ENCODE measurements around the gene TBRG1. TPM values are rescaled to one million over a fixed set of nuclear protein-coding genes. Genes with fewer than 3 reads are reported as not detected.

Gene TBRG1
- polyA plus RNA-seq, 2 of the 4 experiments (the other 2 are of a cell fraction) = 13.6 to 29.2 TPM

DNA sequence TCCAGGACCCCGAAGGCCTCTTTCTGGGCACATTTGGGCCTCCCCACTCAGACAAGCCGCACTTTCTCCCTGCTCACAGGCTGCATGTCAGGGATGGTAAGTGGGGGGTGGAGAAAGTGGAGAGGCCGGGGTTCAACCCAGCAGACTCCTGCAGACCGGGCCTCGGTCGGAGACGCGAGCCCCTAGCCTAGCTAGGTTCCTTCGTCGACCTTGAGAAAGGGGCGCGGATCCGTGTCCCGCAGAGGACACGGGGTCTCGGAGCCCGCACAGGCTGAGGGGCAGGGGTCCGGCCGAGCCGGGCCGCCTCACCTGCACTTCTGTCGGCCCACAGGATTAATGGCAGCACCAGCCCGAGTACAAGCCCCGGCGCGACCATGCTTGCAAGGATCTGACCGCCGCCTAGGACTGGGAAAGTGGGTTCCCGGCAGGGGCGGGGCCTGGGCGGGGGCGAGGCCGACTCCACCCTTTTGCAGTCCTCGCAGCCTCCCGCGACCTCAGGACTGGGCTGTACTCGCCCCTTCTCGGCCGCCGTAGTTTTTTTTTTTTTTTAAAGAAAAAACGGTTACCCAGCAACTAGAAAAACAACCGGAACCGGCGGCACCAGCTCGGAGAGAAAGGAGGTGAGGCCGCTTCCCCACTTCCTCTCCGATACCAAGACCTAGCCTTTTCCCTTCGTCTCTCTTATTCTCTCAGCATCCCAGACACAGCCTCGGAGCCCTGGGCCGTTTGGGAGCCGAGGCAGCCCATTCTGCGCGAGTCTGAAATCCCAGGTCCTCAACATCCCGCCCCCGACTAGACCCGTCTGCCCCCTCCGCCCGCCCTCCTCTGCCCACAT is 50.9 kb downstream of the TBRG1 start, which contains the start of the genes SIAE and SPA17 (continued):
- TF ChIP-seq PHF8 (IDR thresholded peaks at IDR 0.05; ENCODE audit: borderline replicate concordance, low read depth) = peak; percentile 18; the same call in 1 of the 2 replicates
- TF ChIP-seq, protein P1, sequence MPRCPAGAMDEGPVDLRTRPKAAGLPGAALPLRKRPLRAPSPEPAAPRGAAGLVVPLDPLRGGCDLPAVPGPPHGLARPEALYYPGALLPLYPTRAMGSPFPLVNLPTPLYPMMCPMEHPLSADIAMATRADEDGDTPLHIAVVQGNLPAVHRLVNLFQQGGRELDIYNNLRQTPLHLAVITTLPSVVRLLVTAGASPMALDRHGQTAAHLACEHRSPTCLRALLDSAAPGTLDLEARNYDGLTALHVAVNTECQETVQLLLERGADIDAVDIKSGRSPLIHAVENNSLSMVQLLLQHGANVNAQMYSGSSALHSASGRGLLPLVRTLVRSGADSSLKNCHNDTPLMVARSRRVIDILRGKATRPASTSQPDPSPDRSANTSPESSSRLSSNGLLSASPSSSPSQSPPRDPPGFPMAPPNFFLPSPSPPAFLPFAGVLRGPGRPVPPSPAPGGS (IDR thresholded peaks at IDR 0.05) = 0 out of 3 replicates have a peak, but pooled peaks have one; percentile 58
- TF ChIP-seq MAZ (IDR thresholded peaks at IDR 0.05; ENCODE audit: borderline replicate concordance, low read depth, low read length) = no peak

DNA sequence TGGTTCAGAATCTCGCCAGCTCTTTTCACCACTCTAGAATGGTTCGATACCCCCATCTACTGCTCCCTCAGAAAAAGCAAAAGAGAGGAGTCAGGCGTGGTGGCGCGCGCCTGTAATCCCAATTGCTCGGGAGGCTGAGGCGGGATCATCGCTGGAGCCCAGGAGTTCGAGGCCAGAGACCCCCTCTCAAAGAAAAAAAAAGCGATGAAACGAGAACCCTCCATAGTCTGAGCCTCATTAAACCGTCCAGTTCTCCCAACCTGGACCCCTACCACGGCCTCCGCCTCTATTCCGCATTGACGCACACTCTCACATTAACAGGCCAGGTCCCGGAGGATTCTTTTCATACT is 51.5 kb downstream of the TBRG1 start:
- ATAC-seq = peak; percentile 7 to 11; a peak in 3 of 6 replicates
- WGBS (ENCODE audit: missing lambda C conversion rate) = 2% methylated on average over 11 of the region's 18 CpGs
- ChIA-PET CTCF (interaction anchor here (1.2 to 2.1 kb wide), 2 partner anchors 72 to 89 kb away, joined by 3 to 8 read pairs; no protein-coding TSS in a partner anchor), POLR2A (interaction anchor here (0.6 to 1.4 kb wide), 5 partner anchors 9 to 163 kb away, joined by 3 to 8 read pairs (median 4); partner anchors contain the start of gene TBRG1)
- H3K4me3 ChIP-seq = peak overlapping the region; percentile 67
- peak overlapping the region; percentile 73 to 98 for H3K27ac ChIP-seq
- H3K4me2 ChIP-seq = peak overlapping the region; percentile 71
- peak in 1 of 2 experiments; percentile 8 for DNase-seq (ENCODE audit: low read depth in 1 of 2, low spot score in 1 of 2)
- H3K4me1 ChIP-seq = 0 out of 3 replicates have a peak, but pooled peaks cover 3% of the 10 kb centered on the region
- no peaks in the 10 kb centered on the region for H3K9me3 ChIP-seq
- FAIRE-seq = no peak
- TF ChIP-seq HEYL (CRISPR knock-in tag; IDR thresholded peaks at IDR 0.05) (no peak), HOXA7 (CRISPR knock-in tag; IDR thresholded peaks at IDR 0.05) (no peak), SMC3 (IDR thresholded peaks at IDR 0.05) (no peak), RFX5 (IDR thresholded peaks at IDR 0.05) (no peak), HOXB5 (CRISPR knock-in tag; IDR thresholded peaks at IDR 0.05) (no peak), KDM5A (IDR thresholded peaks at IDR 0.05) (no peak), TFCP2L1 (CRISPR knock-in tag; IDR thresholded peaks at IDR 0.05) (no peak)
- TF ChIP-seq, protein P2, sequence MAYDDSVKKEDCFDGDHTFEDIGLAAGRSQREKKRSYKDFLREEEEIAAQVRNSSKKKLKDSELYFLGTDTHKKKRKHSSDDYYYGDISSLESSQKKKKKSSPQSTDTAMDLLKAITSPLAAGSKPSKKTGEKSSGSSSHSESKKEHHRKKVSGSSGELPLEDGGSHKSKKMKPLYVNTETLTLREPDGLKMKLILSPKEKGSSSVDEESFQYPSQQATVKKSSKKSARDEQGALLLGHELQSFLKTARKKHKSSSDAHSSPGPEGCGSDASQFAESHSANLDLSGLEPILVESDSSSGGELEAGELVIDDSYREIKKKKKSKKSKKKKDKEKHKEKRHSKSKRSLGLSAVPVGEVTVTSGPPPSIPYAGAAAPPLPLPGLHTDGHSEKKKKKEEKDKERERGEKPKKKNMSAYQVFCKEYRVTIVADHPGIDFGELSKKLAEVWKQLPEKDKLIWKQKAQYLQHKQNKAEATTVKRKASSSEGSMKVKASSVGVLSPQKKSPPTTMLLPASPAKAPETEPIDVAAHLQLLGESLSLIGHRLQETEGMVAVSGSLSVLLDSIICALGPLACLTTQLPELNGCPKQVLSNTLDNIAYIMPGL (CRISPR knock-in tag; IDR thresholded peaks at IDR 0.05; ENCODE audit: borderline replicate concordance) = no peak

DNA sequence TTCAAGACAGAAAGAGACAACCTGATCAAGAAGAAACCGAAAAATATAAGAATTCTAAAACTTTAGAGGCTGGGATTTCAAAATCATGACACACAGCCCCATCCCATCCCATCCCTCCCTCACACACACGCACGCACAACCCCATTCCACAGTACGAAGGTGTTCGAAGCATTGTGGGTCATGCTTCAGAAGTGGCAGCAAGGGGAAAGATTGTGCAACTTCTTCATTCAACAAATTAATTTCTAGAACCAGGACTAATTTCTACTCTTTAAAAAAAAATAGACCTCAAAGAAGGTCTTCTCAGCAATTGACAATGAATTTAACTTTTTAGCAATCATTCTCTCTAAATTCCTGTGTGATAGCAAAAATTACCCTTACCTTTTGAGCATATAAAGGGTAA is 51.9 kb downstream of the TBRG1 start:
- peak in 1 of 2 experiments; percentile 5 for DNase-seq (ENCODE audit: low read depth in 1 of 2, low spot score in 1 of 2)
- TF ChIP-seq, protein P3, sequence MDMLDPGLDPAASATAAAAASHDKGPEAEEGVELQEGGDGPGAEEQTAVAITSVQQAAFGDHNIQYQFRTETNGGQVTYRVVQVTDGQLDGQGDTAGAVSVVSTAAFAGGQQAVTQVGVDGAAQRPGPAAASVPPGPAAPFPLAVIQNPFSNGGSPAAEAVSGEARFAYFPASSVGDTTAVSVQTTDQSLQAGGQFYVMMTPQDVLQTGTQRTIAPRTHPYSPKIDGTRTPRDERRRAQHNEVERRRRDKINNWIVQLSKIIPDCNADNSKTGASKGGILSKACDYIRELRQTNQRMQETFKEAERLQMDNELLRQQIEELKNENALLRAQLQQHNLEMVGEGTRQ (IDR thresholded peaks at IDR 0.05) = no peak
- TF ChIP-seq FOSL2 (IDR thresholded peaks at IDR 0.05) (no peak), FOSL2 (CRISPR knock-in tag; IDR thresholded peaks at IDR 0.05) (no peak), BHLHE40 (IDR thresholded peaks at IDR 0.05; ENCODE audit: low read depth, low read length) (no peak), SMC3 (IDR thresholded peaks at IDR 0.05) (no peak), TFCP2L1 (CRISPR knock-in tag; IDR thresholded peaks at IDR 0.05) (no peak)
- TF ChIP-seq, protein P4, sequence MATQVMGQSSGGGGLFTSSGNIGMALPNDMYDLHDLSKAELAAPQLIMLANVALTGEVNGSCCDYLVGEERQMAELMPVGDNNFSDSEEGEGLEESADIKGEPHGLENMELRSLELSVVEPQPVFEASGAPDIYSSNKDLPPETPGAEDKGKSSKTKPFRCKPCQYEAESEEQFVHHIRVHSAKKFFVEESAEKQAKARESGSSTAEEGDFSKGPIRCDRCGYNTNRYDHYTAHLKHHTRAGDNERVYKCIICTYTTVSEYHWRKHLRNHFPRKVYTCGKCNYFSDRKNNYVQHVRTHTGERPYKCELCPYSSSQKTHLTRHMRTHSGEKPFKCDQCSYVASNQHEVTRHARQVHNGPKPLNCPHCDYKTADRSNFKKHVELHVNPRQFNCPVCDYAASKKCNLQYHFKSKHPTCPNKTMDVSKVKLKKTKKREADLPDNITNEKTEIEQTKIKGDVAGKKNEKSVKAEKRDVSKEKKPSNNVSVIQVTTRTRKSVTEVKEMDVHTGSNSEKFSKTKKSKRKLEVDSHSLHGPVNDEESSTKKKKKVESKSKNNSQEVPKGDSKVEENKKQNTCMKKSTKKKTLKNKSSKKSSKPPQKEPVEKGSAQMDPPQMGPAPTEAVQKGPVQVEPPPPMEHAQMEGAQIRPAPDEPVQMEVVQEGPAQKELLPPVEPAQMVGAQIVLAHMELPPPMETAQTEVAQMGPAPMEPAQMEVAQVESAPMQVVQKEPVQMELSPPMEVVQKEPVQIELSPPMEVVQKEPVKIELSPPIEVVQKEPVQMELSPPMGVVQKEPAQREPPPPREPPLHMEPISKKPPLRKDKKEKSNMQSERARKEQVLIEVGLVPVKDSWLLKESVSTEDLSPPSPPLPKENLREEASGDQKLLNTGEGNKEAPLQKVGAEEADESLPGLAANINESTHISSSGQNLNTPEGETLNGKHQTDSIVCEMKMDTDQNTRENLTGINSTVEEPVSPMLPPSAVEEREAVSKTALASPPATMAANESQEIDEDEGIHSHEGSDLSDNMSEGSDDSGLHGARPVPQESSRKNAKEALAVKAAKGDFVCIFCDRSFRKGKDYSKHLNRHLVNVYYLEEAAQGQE (IDR thresholded peaks at IDR 0.05) = no peak
- TF ChIP-seq, protein P5, sequence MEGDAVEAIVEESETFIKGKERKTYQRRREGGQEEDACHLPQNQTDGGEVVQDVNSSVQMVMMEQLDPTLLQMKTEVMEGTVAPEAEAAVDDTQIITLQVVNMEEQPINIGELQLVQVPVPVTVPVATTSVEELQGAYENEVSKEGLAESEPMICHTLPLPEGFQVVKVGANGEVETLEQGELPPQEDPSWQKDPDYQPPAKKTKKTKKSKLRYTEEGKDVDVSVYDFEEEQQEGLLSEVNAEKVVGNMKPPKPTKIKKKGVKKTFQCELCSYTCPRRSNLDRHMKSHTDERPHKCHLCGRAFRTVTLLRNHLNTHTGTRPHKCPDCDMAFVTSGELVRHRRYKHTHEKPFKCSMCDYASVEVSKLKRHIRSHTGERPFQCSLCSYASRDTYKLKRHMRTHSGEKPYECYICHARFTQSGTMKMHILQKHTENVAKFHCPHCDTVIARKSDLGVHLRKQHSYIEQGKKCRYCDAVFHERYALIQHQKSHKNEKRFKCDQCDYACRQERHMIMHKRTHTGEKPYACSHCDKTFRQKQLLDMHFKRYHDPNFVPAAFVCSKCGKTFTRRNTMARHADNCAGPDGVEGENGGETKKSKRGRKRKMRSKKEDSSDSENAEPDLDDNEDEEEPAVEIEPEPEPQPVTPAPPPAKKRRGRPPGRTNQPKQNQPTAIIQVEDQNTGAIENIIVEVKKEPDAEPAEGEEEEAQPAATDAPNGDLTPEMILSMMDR (IDR thresholded peaks at IDR 0.05) = no peak
- TF ChIP-seq, protein P6, sequence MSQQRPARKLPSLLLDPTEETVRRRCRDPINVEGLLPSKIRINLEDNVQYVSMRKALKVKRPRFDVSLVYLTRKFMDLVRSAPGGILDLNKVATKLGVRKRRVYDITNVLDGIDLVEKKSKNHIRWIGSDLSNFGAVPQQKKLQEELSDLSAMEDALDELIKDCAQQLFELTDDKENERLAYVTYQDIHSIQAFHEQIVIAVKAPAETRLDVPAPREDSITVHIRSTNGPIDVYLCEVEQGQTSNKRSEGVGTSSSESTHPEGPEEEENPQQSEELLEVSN (IDR thresholded peaks at IDR 0.05; ENCODE audit: borderline replicate concordance, low read depth) = no peak
- ChIA-PET CTCF (interaction anchor here (2.1 kb wide), 1 partner anchor 89 kb away, joined by 8 read pairs; no protein-coding TSS in a partner anchor), POLR2A (interaction anchor here (0.6 to 1.2 kb wide), 2 partner anchors 51 to 52 kb away, joined by 3 to 7 read pairs; partner anchors contain the start of gene TBRG1)
- Histone ChIP-seq H3K27ac (peak overlapping the region; percentile 73 to 98), H3K4me2 (peak overlapping the region; percentile 71), H3K4me3 (peak overlapping the region; percentile 67), H3K4me1 (0 out of 3 replicates have a peak, but pooled peaks cover 3% of the 10 kb centered on the region), H3K9me3 (no peaks in the 10 kb centered on the region)
- WGBS (ENCODE audit: missing lambda C conversion rate) = 70% methylated on average over 5 of the region's 5 CpGs
- FAIRE-seq = no peak
- no peak for ATAC-seq

Data from A549 (cell line).